A549 treated with GW870086 at 1 μM for 4 hours (cell line): ENCODE results near the gene GAGE10. TPM values are rescaled to one million over a fixed set of nuclear protein-coding genes. Genes with fewer than 3 reads are reported as not detected.

Experiments
- total RNA-seq: library from RNA; stranded (reverse); fragments of 200-300 nt; extraction: Qiagen RNA extraction; gene quantifications from 5 replicates; pipeline ENCODE4 v1.2.3, GENCODE V29; 2022; ENCODE audit warnings: low read depth

GAGE10 gene, protein sequence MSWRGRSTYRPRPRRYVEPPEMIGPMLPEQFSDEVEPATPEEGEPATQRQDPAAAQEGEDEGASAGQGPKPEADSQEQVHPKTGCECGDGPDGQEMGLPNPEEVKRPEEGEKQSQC
- total RNA-seq: not detected in 5 replicates

DNA sequence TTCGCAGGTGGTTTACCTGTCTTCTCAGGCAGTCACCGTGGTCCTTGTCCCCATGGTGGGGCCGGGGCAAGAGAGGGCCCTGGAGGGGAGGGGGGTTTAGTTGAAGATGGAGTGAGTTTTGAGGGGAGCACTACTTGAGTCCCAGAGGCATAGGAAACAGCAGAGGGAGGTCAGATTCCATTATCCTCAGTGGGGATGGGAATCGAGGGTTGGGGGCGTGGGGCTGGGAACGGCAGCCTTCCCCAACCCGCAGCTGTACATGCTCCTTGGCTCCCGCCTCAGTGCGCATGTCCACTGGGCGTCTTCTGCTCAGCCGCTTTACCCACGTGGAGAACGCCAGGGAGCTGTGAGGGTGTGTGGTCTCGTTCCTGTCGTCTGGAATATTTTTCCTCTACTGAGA lies at the start of gene GAGE10:
GAGE10 (plus strand) TSS at position 301 of the 400 bp plus-strand sequence. CDS start 1,214 bp downstream, outside the sequence.

DNA sequence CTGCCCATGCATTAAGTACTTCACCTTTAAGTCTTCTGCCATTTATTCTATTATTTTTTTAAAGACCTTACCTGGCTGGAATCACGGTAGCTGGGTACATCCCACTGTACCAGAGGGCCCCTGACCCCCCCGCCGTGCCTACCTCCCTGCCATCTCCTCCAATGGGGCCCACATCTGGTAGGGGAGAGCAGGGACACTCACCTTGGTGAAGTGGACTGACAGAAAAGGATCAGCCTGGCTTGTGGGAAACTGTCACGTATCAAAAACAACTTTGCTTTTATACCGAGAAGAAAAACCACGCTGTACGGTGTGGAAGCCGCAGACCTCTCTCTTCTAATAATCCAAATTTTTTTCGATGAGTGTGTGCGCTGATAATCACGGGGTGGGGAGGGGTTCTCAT lies 39.0 kb upstream of the GAGE10 start, which contains the start of gene FOXP3:
FOXP3 (minus strand) TSS at position 251 of the 400 bp plus-strand sequence. CDS start 6,205 bp downstream, outside the sequence.

DNA sequence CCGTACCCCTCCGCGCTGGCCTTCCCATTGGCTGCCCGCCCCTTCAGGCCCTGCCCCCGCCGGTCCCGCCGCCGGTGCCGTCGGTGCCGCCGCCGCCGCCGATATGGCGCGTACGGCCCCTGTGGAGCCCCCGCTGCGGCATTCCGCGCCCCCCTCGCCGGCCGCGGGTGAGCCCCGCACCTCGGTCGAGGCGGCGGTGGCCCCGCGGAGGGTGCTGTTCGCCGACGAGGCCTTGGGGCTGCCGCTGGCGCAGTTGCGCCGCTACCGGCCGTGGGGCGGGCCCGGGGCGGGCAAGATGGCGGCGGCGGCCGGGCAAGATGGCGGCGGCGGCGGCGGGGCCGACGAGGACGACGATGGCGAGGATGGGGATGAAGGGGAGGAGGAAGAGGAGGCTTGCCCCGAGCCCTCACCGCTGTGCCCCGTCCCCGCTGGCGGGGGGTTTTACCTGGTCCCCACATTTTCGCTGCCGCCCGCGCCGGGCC lies 33.6 kb upstream of the GAGE10 start, which contains the start of gene PPP1R3F:
PPP1R3F (plus strand) TSS at position 27 of the 482 bp plus-strand sequence; CDS start at position 104, 77 bp downstream.

DNA sequence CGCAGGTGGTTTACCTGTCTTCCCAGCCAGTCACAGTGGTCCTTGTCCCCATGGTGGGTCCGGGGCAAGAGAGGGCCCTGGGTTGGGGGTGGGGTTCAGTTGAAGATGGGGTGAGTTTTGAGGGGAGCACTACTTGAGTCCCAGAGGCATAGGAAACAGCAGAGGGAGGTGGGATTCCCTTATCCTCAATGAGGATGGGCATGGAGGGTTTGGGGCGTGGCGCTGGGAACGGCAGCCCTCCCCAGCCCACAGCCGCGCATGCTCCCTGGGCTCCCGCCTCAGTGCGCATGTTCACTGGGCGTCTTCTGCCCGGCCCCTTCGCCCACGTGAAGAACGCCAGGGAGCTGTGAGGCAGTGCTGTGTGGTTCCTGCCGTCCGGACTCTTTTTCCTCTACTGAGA lies 18.3 kb downstream of the GAGE10 start, which contains the start of gene GAGE12J:
GAGE12J (plus strand) TSS at position 301 of the 400 bp plus-strand sequence. CDS start 1,157 bp downstream, outside the sequence.

DNA sequence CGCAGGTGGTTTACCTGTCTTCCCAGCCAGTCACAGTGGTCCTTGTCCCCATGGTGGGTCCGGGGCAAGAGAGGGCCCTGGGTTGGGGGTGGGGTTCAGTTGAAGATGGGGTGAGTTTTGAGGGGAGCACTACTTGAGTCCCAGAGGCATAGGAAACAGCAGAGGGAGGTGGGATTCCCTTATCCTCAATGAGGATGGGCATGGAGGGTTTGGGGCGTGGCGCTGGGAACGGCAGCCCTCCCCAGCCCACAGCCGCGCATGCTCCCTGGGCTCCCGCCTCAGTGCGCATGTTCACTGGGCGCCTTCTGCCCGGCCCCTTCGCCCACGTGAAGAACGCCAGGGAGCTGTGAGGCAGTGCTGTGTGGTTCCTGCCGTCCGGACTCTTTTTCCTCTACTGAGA lies 27.8 kb downstream of the GAGE10 start, which contains the start of gene GAGE13:
GAGE13 (plus strand) TSS at position 301 of the 400 bp plus-strand sequence. CDS start 1,156 bp downstream, outside the sequence.

Other genes with a start within 250 kb of the GAGE10 start
- gene CCDC120, start 244.6 kb upstream of the GAGE10 start, total RNA-seq: 2.6 to 4.0 TPM (median 3.2 TPM) in 5 replicates
- 37.2 to 44.9 TPM (median 40.9 TPM) in 5 replicates for gene PRAF2, start 229.6 kb upstream of the GAGE10 start, total RNA-seq
- 48.8 to 57.2 TPM (median 52.2 TPM) in 5 replicates for gene WDR45, start 223.8 kb upstream of the GAGE10 start, total RNA-seq
- gene GPKOW, start 179.9 kb upstream of the GAGE10 start, total RNA-seq: 20.9 to 25.2 TPM (median 24.4 TPM) in 5 replicates
- 2.0 to 5.5 TPM (median 2.7 TPM) in 5 replicates for gene MAGIX, start 140.9 kb upstream of the GAGE10 start, total RNA-seq
- 339 to 456 TPM (median 423 TPM) in 5 replicates for gene PLP2, start 131.7 kb upstream of the GAGE10 start, total RNA-seq
- gene PRICKLE3, start 117.3 kb upstream of the GAGE10 start, total RNA-seq: 12.3 to 18.6 TPM (median 17.4 TPM) in 5 replicates
- 2.7 to 3.5 TPM (median 3.0 TPM) in 5 replicates for gene SYP, start 103.5 kb upstream of the GAGE10 start, total RNA-seq
- not detected in 5 replicates for gene CACNA1F, start 70.3 kb upstream of the GAGE10 start, total RNA-seq
- 13.6 to 15.4 TPM (median 14.1 TPM) in 5 replicates for gene CCDC22, start 68.2 kb upstream of the GAGE10 start, total RNA-seq
- gene FOXP3, start 38.9 kb upstream of the GAGE10 start, total RNA-seq: 0.12 to 0.15 TPM (median 0.14 TPM) in 3 of 5 replicates, not detected in the others
- 1.7 to 4.1 TPM (median 2.3 TPM) in 5 replicates for gene PPP1R3F, start 33.9 kb upstream of the GAGE10 start, total RNA-seq
- not detected in 5 replicates for gene GAGE12J, start 18.4 kb downstream of the GAGE10 start, total RNA-seq
- not detected in 5 replicates for gene GAGE13, start 27.9 kb downstream of the GAGE10 start, total RNA-seq
- gene GAGE12C, start 228.5 kb downstream of the GAGE10 start, total RNA-seq: not detected in 5 replicates
- gene GAGE12D, start 238.1 kb downstream of the GAGE10 start, total RNA-seq: not detected in 5 replicates
- not detected in 5 replicates for gene GAGE12E, start 247.6 kb downstream of the GAGE10 start, total RNA-seq